Panc1 (cell line): ENCODE results near the gene SRRM3. TPM values are rescaled to one million over a fixed set of nuclear protein-coding genes. Genes with fewer than 3 reads are reported as not detected.

ENCODE experiments used
- ATAC-seq: fragments of 200-7000 bp; cut with Tn5 transposase; 2 replicates; pipeline ENCODE4 v1.9.1; 2020; ENCODE audit warnings: mild to moderate bottlenecking, moderate library complexity
- BruUV-seq: library from RNA; stranded (reverse); fragments of 400-500 nt; replicated peaks from 2 replicates; lab custom pipeline; 2021; lab: Mats Ljungman, UMichigan
- CTCF ChIA-PET: fragments of 300-600 bp; sonication (Branson Sonifier 250); formaldehyde crosslinking; loops from one replicate; lab custom pipeline; 2022; ENCODE audit warnings: antibody characterized with exemption; lab: Charles Lee
- POLR2A ChIA-PET: fragments of 300-600 bp; sonication (Branson Sonifier 250); formaldehyde crosslinking; loops from one replicate; lab custom pipeline; 2022; ENCODE audit warnings: antibody characterized with exemption; lab: Charles Lee
- DNase-seq: peaks from one replicate; pipeline ENCODE4 v3.0.0-alpha.2; 2010; ENCODE audit warnings: low read depth, low spot score
- H3K27ac ChIP-seq: 2 replicates; pipeline ENCODE4 v1.5.1; 2011; ENCODE audit warnings: mild to moderate bottlenecking, low read length, inconsistent platforms
- H3K27me3 ChIP-seq: fragments of 200-500 bp; sonication (Bioruptor generic); 2 replicates; pipeline ENCODE4 v1.6.0; 2014; ENCODE audit warnings: low read length, inconsistent platforms; ENCODE audit not compliant: control insufficient read depth, insufficient read depth
- H3K36me3 ChIP-seq: fragments of 200-500 bp; sonication (Bioruptor generic); 2 replicates; pipeline ENCODE4 v1.5.1; 2014; ENCODE audit warnings: inconsistent platforms, mild to moderate bottlenecking, low read length, moderate library complexity; ENCODE audit not compliant: control insufficient read depth, insufficient read depth
- H3K4me1 ChIP-seq: 2 replicates; pipeline ENCODE4 v1.5.1; 2011; ENCODE audit warnings: inconsistent platforms, mild to moderate bottlenecking, low read length, moderate library complexity; ENCODE audit not compliant: control insufficient read depth, insufficient read depth
- H3K4me3 ChIP-seq, 2 experiments: 2 replicates each; pipeline ENCODE4 v1.5.1; 2011 to 2012; ENCODE audit warnings: low read depth in 2 of 2, low read length in 2 of 2, mild to moderate bottlenecking in 2 of 2, inconsistent platforms in 1 of 2, moderate library complexity in 1 of 2
- H3K9me3 ChIP-seq: fragments of 200-500 bp; sonication (Bioruptor generic); 2 replicates; pipeline ENCODE4 v1.5.1; 2014; ENCODE audit warnings: low read depth, mild to moderate bottlenecking, inconsistent platforms, low read length, moderate library complexity; ENCODE audit not compliant: control insufficient read depth, insufficient read depth
- POLR2AphosphoS5 ChIP-seq: IDR thresholded peaks from 2 replicates; pipeline ENCODE4 v1.6.1; 2012; ENCODE audit warnings: mild to moderate bottlenecking, low read depth, low read length, moderate library complexity
- SIN3A ChIP-seq: IDR thresholded peaks from 2 replicates; pipeline ENCODE4 v1.6.1; 2012; ENCODE audit warnings: low read depth, mild to moderate bottlenecking, low read length, moderate library complexity, borderline replicate concordance; ENCODE audit not compliant: insufficient read depth
- TCF7L2 ChIP-seq: IDR thresholded peaks from 2 replicates; pipeline ENCODE4 v1.6.1; 2011; ENCODE audit warnings: mild to moderate bottlenecking, low read depth, low read length, inconsistent platforms
- in situ Hi-C: cut with HindIII; loops from 2 replicates; pipeline ENCODE4 v1.10.0; 2016; ENCODE audit warnings: low sequenced_read_pairs, low pct_unique_long_range_greater_than_20kb
- intact Hi-C: fragments of 100-400 bp; cut with micrococcal nuclease; formaldehyde crosslinking; loops from one replicate; pipeline ENCODE4 v1.10.0; 2022; ENCODE audit not compliant: unreplicated experiment
- total RNA-seq: library from RNA; stranded (reverse); gene quantifications from one replicate; pipeline ENCODE4 v1.2.1, GENCODE V29; 2021; ENCODE audit not compliant: unreplicated experiment
- TF ChIP-seq, protein P1 (sequence below): fragments of 450-650 bp; IDR thresholded peaks from 2 replicates; pipeline ENCODE4 v1.5.1; 2017; ENCODE audit warnings: mild to moderate bottlenecking
- TF ChIP-seq, protein P2 (sequence below), 2 experiments: IDR thresholded peaks; 2 replicates each; pipeline ENCODE4 v1.6.1; 2011 to 2012; ENCODE audit warnings: low read depth in 2 of 2, control low read depth in 1 of 2, low read length in 1 of 2, mild to moderate bottlenecking in 1 of 2, moderate library complexity in 1 of 2; ENCODE audit not compliant: insufficient read depth in 1 of 2

The SRRM3 gene
- total RNA-seq, 1 experiment from 2014 or later = 8.5 TPM

DNA sequence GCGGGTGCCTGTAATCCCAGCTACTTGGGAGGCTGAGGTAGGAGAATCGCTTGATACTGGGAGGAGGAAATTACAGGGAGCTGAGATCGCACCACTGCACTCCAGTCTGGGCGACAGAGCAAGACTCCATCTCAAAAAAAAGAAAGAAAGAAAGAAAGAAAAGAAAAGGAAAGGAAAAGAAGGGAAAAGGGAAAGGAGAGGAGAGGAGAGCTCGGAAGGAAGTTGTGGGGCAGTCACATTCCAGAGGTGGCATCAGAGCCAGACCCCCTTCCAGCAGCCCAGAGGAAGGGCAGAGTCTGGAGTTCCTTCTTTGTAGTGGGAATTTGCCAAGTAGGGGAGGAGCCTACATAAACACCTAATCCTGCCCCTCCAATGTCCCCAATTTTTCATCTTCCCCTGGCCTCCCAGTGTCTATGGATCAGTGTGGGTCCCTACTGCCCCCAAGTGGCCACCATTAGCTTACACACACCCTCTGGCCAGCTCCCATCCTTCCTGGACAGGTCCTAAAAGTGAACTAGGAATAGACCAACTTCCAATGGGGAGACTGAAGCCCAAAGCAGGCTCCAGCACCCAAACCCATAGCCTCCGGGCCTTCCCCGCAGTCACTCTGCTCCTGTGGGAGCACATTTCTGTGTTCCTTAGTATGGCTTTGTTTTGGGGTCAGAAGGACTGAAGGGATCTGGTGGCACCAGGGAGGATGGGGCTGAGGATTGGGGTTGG, 61.1 kb downstream of the SRRM3 start:
- ChIA-PET POLR2A (interaction anchor here (0.6 kb wide), 2 partner anchors 29 to 54 kb away, joined by 3 to 14 read pairs; no protein-coding TSS in a partner anchor), CTCF (interaction anchor here (0.6 to 1.7 kb wide), 10 partner anchors 29 to 195 kb away, joined by 3 to 18 read pairs (median 6); no protein-coding TSS in a partner anchor)
- TF ChIP-seq SIN3A (no peak), POLR2AphosphoS5 (no peak), TCF7L2 (no peak)
- TF ChIP-seq, protein P1, sequence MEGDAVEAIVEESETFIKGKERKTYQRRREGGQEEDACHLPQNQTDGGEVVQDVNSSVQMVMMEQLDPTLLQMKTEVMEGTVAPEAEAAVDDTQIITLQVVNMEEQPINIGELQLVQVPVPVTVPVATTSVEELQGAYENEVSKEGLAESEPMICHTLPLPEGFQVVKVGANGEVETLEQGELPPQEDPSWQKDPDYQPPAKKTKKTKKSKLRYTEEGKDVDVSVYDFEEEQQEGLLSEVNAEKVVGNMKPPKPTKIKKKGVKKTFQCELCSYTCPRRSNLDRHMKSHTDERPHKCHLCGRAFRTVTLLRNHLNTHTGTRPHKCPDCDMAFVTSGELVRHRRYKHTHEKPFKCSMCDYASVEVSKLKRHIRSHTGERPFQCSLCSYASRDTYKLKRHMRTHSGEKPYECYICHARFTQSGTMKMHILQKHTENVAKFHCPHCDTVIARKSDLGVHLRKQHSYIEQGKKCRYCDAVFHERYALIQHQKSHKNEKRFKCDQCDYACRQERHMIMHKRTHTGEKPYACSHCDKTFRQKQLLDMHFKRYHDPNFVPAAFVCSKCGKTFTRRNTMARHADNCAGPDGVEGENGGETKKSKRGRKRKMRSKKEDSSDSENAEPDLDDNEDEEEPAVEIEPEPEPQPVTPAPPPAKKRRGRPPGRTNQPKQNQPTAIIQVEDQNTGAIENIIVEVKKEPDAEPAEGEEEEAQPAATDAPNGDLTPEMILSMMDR = peak; percentile 94
- TF ChIP-seq, protein P2, sequence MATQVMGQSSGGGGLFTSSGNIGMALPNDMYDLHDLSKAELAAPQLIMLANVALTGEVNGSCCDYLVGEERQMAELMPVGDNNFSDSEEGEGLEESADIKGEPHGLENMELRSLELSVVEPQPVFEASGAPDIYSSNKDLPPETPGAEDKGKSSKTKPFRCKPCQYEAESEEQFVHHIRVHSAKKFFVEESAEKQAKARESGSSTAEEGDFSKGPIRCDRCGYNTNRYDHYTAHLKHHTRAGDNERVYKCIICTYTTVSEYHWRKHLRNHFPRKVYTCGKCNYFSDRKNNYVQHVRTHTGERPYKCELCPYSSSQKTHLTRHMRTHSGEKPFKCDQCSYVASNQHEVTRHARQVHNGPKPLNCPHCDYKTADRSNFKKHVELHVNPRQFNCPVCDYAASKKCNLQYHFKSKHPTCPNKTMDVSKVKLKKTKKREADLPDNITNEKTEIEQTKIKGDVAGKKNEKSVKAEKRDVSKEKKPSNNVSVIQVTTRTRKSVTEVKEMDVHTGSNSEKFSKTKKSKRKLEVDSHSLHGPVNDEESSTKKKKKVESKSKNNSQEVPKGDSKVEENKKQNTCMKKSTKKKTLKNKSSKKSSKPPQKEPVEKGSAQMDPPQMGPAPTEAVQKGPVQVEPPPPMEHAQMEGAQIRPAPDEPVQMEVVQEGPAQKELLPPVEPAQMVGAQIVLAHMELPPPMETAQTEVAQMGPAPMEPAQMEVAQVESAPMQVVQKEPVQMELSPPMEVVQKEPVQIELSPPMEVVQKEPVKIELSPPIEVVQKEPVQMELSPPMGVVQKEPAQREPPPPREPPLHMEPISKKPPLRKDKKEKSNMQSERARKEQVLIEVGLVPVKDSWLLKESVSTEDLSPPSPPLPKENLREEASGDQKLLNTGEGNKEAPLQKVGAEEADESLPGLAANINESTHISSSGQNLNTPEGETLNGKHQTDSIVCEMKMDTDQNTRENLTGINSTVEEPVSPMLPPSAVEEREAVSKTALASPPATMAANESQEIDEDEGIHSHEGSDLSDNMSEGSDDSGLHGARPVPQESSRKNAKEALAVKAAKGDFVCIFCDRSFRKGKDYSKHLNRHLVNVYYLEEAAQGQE (IDR thresholded peaks at IDR 0.05; ENCODE audit: insufficient read depth in 1 of 2, low read depth in 2 of 2, low read length in 1 of 2) = 0 out of 4 replicates have a peak, but pooled peaks of 1 of the 2 experiments have one; percentile 24
- BruUV-seq = no TSS peak
- Histone ChIP-seq H3K4me3 (no peak overlapping the region), H3K9me3 (no peaks in the 10 kb centered on the region), H3K36me3 (no peaks in the 10 kb centered on the region), H3K27me3 (no peaks in the 10 kb centered on the region), H3K4me1 (peaks cover 2% of the 10 kb centered on the region; the same call in 1 of the 2 replicates), H3K27ac (no peak overlapping the region)
- intact Hi-C loops = loop anchor here (2.0 kb wide), 1 partner anchor 84 kb away; no protein-coding TSS in a partner anchor
- DNase-seq (peak; percentile 52), ATAC-seq (peak; percentile 84)
- in situ Hi-C loops = no loop called here

DNA sequence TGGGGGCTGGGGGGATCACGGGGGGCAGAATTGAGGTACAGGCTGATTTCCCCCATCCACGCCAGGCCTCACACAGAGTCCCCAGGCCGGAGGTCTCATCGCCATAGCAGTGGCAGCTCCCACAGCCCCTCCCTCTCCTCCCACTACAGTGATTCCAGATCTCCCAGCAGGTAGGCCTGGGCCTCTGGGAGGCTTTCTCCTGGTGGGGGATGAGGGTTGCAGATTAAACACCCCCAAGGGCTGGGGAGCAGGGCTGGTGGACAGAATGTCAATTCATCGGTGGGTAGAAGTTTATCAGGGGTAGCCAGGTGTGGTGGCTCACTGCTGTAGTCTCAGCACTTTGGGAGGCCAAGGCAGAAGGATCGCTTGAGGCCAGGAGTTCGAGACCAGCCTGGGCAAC, 63.6 kb downstream of the SRRM3 start:
- H3K27ac ChIP-seq = no peak overlapping the region
- DNase-seq = no peak
- no peak for ATAC-seq
- BruUV-seq = no TSS peak
- no peaks in the 10 kb centered on the region for H3K36me3 ChIP-seq
- intact Hi-C loops (no loop called here), in situ Hi-C loops (no loop called here)
- ChIA-PET POLR2A (no interaction called here), CTCF (no interaction called here)
- no peaks in the 10 kb centered on the region for H3K27me3 ChIP-seq
- no peak for TF ChIP-seq POLR2AphosphoS5
- TF ChIP-seq, protein P2 (IDR thresholded peaks at IDR 0.05; ENCODE audit: insufficient read depth in 1 of 2, low read depth in 2 of 2, low read length in 1 of 2) = no peak
- TF ChIP-seq TCF7L2 = no peak
- TF ChIP-seq SIN3A = no peak
- TF ChIP-seq, protein P1 = no peak
- H3K9me3 ChIP-seq = no peaks in the 10 kb centered on the region
- peaks cover 11% of the 10 kb centered on the region for H3K4me1 ChIP-seq
- H3K4me3 ChIP-seq = no peak overlapping the region
